HEK293 (cell line): ENCODE results near the gene RAB7B.

Experiments used
- SALL2 ChIP-seq: fragments of 450-650 bp; formaldehyde crosslinking; IDR thresholded peaks from 2 replicates; pipeline ENCODE4 v1.5.0; 2017; ENCODE audit warnings: missing biosample characterization, mild to moderate bottlenecking, missing genetic modification characterization, borderline replicate concordance
- ZBTB17 ChIP-seq: fragments of 450-650 bp; formaldehyde crosslinking; IDR thresholded peaks from 2 replicates; pipeline ENCODE4 v1.5.1; 2016; ENCODE audit warnings: missing biosample characterization, missing genetic modification characterization
- ZBTB48 ChIP-seq: fragments of 450-650 bp; formaldehyde crosslinking; IDR thresholded peaks from 2 replicates; pipeline ENCODE4 v1.5.1; 2016; ENCODE audit warnings: missing biosample characterization, missing genetic modification characterization
- ZBTB6 ChIP-seq: fragments of 450-650 bp; formaldehyde crosslinking; IDR thresholded peaks from 2 replicates; pipeline ENCODE4 v1.5.1; 2017; ENCODE audit warnings: missing biosample characterization, missing genetic modification characterization
- ZEB2 ChIP-seq: fragments of 450-650 bp; formaldehyde crosslinking; IDR thresholded peaks from 2 replicates; pipeline ENCODE4 v1.5.1; 2016; ENCODE audit warnings: missing biosample characterization, missing genetic modification characterization
- ZNF157 ChIP-seq: fragments of 450-650 bp; formaldehyde crosslinking; IDR thresholded peaks from 2 replicates; pipeline ENCODE4 v1.5.1; 2016; ENCODE audit warnings: missing biosample characterization, missing genetic modification characterization
- ZNF18 ChIP-seq: fragments of 450-650 bp; formaldehyde crosslinking; IDR thresholded peaks from 2 replicates; pipeline ENCODE4 v1.5.1; 2016; ENCODE audit warnings: missing biosample characterization, missing genetic modification characterization
- ZNF2 ChIP-seq: fragments of 450-650 bp; formaldehyde crosslinking; IDR thresholded peaks from 2 replicates; pipeline ENCODE4 v1.5.1; 2016; ENCODE audit warnings: missing biosample characterization, missing genetic modification characterization
- ZNF202 ChIP-seq: fragments of 450-650 bp; formaldehyde crosslinking; IDR thresholded peaks from 2 replicates; pipeline ENCODE4 v1.5.1; 2016; ENCODE audit warnings: missing biosample characterization, missing genetic modification characterization, borderline replicate concordance
- ZNF239 ChIP-seq: fragments of 450-650 bp; formaldehyde crosslinking; IDR thresholded peaks from 2 replicates; pipeline ENCODE4 v1.5.1; 2016; ENCODE audit warnings: missing biosample characterization, missing genetic modification characterization
- ZNF324 ChIP-seq: fragments of 450-650 bp; formaldehyde crosslinking; IDR thresholded peaks from 2 replicates; pipeline ENCODE4 v1.5.1; 2016; ENCODE audit warnings: missing biosample characterization, missing genetic modification characterization
- ZNF350 ChIP-seq: fragments of 450-650 bp; formaldehyde crosslinking; IDR thresholded peaks from 2 replicates; pipeline ENCODE4 v1.5.0; 2017; ENCODE audit warnings: missing biosample characterization, mild to moderate bottlenecking, missing genetic modification characterization
- ZNF518A ChIP-seq: fragments of 450-650 bp; formaldehyde crosslinking; conservative IDR thresholded peaks from 2 replicates; pipeline ENCODE4 v1.5.1; 2016; ENCODE audit warnings: low read depth, missing biosample characterization, missing genetic modification characterization
- ZNF830 ChIP-seq: fragments of 450-650 bp; IDR thresholded peaks from 2 replicates; pipeline ENCODE4 v1.5.0; 2018; ENCODE audit warnings: missing biosample characterization, missing genetic modification characterization, low read depth, mild to moderate bottlenecking, moderate library complexity
- ZSCAN23 ChIP-seq: fragments of 450-650 bp; formaldehyde crosslinking; IDR thresholded peaks from 2 replicates; pipeline ENCODE4 v1.5.1; 2016; ENCODE audit warnings: missing biosample characterization, missing genetic modification characterization
- ZSCAN4 ChIP-seq: fragments of 450-650 bp; formaldehyde crosslinking; IDR thresholded peaks from 2 replicates; pipeline ENCODE4 v1.5.1; 2017; ENCODE audit warnings: missing biosample characterization, missing genetic modification characterization
- TF ChIP-seq, protein P1 (sequence below): fragments of 450-650 bp; formaldehyde crosslinking; IDR thresholded peaks from 2 replicates; pipeline ENCODE4 v1.5.0; 2017; ENCODE audit warnings: missing biosample characterization, missing genetic modification characterization, borderline replicate concordance

RAB7B gene

GRCh38 chr1:205972491-205973168 is 30.6 kb downstream of the RAB7B start (continued):
- TF ChIP-seq ZNF18 (tag by site-specific recombination): peak; percentile 82; the same call in 1 of the 2 replicates
- no peak for TF ChIP-seq ZNF324 (tag by site-specific recombination)
- 0 out of 2 replicates have a peak, but pooled peaks have one; percentile 24 for TF ChIP-seq ZNF157 (tag by site-specific recombination)
- no peak; the same call in 1 of the 2 replicates for TF ChIP-seq ZSCAN23 (tag by site-specific recombination)
- no peak for TF ChIP-seq ZNF518A
- TF ChIP-seq ZNF2 (tag by site-specific recombination): peak; percentile 52; the same call in 1 of the 2 replicates
- TF ChIP-seq ZSCAN4 (tag by site-specific recombination): peak; percentile 66; the same call in 1 of the 2 replicates
- TF ChIP-seq ZNF830 (tag by site-specific recombination): no peak
- TF ChIP-seq ZEB2: no peak
- TF ChIP-seq ZBTB6: no peak
- no peak for TF ChIP-seq ZNF350 (tag by site-specific recombination)
- 0 out of 2 replicates have a peak, but pooled peaks have one; percentile 33 for TF ChIP-seq ZBTB17 (tag by site-specific recombination)
- TF ChIP-seq SALL2: peak; percentile 72; the same call in 1 of the 2 replicates
- TF ChIP-seq ZNF202 (tag by site-specific recombination): no peak
- TF ChIP-seq ZBTB48 (tag by site-specific recombination): 0 out of 2 replicates have a peak, but pooled peaks have one; percentile 23
- TF ChIP-seq, protein P1, sequence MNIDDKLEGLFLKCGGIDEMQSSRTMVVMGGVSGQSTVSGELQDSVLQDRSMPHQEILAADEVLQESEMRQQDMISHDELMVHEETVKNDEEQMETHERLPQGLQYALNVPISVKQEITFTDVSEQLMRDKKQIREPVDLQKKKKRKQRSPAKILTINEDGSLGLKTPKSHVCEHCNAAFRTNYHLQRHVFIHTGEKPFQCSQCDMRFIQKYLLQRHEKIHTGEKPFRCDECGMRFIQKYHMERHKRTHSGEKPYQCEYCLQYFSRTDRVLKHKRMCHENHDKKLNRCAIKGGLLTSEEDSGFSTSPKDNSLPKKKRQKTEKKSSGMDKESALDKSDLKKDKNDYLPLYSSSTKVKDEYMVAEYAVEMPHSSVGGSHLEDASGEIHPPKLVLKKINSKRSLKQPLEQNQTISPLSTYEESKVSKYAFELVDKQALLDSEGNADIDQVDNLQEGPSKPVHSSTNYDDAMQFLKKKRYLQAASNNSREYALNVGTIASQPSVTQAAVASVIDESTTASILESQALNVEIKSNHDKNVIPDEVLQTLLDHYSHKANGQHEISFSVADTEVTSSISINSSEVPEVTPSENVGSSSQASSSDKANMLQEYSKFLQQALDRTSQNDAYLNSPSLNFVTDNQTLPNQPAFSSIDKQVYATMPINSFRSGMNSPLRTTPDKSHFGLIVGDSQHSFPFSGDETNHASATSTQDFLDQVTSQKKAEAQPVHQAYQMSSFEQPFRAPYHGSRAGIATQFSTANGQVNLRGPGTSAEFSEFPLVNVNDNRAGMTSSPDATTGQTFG: peak; percentile 40; the same call in 1 of the 2 replicates
- peak; percentile 55; the same call in 1 of the 2 replicates for TF ChIP-seq ZNF239 (tag by site-specific recombination)
- TF ChIP-seq, all 188 proteins: peak for 27
